ENCODE data around the gene STARD7. TPM values are rescaled to one million over a fixed set of nuclear protein-coding genes. Genes with fewer than 3 reads are reported as not detected.
"Not testable (repeated sequence)": the region's sequence is repeated elsewhere in the genome, so short reads cannot be mapped to it uniquely, and the experiment has no call there.

The STARD7 gene
- total and polyA plus RNA-seq, 7 donors = 111 to 472 (median 184) TPM

- peaks cover 32% of the 10 kb centered on the region for H3K4me1 ChIP-seq
- intact Hi-C loops (cut with DNase I) = no loop called here
- TF ChIP-seq, protein P1, sequence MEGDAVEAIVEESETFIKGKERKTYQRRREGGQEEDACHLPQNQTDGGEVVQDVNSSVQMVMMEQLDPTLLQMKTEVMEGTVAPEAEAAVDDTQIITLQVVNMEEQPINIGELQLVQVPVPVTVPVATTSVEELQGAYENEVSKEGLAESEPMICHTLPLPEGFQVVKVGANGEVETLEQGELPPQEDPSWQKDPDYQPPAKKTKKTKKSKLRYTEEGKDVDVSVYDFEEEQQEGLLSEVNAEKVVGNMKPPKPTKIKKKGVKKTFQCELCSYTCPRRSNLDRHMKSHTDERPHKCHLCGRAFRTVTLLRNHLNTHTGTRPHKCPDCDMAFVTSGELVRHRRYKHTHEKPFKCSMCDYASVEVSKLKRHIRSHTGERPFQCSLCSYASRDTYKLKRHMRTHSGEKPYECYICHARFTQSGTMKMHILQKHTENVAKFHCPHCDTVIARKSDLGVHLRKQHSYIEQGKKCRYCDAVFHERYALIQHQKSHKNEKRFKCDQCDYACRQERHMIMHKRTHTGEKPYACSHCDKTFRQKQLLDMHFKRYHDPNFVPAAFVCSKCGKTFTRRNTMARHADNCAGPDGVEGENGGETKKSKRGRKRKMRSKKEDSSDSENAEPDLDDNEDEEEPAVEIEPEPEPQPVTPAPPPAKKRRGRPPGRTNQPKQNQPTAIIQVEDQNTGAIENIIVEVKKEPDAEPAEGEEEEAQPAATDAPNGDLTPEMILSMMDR (IDR thresholded peaks at IDR 0.05) = no peak
- DNase-seq (no peak), ATAC-seq (no peak)
- no peak overlapping the region for H3K4me3 ChIP-seq
- H3K27me3 ChIP-seq (ENCODE audit: insufficient read depth in 3 of 3, low read length in 2 of 3) = no peaks in the 10 kb centered on the region
- H3K36me3 ChIP-seq (ENCODE audit: insufficient read depth in 1 of 2, low read depth in 1 of 2) = no peaks in the 10 kb centered on the region
- WGBS, 3 donors = 93 to 100% (median 95%) methylated on average over 1 of the region's 1 CpG
- H3K9me3 ChIP-seq = no peaks in the 10 kb centered on the region
- no peak overlapping the region for H3K27ac ChIP-seq
These were observed 28.3 kb upstream of the STARD7 start for GRCh38 chr2:96236882-96237281.

GRCh38 chr2:96233880-96234316 lies 25.3 kb upstream of the STARD7 start:
- no peak for ATAC-seq
- no peak for DNase-seq
- 76 to 90% (median 88%) methylated on average over 4 of the region's 4 CpGs for WGBS, 3 donors
- TF ChIP-seq, protein P1 (IDR thresholded peaks at IDR 0.05) = no peak
- Histone ChIP-seq H3K36me3 (ENCODE audit: insufficient read depth in 1 of 2, low read depth in 1 of 2) (no peaks in the 10 kb centered on the region), H3K4me1 (peaks cover 10% of the 10 kb centered on the region), H3K9me3 (no peaks in the 10 kb centered on the region), H3K27ac (no peak overlapping the region), H3K27me3 (ENCODE audit: insufficient read depth in 3 of 3, low read length in 2 of 3) (no peaks in the 10 kb centered on the region), H3K4me3 (no peak overlapping the region)
- intact Hi-C loops (cut with DNase I) = no loop called here

- DNase-seq (no peak), ATAC-seq (no peak)
- H3K4me3 ChIP-seq = no peak overlapping the region
- no peaks in the 10 kb centered on the region for H3K9me3 ChIP-seq
- peaks cover 7% of the 10 kb centered on the region for H3K4me1 ChIP-seq
- WGBS, 3 donors = 96 to 97% (median 97%) methylated on average over 6 of the region's 6 CpGs
- H3K27me3 ChIP-seq (ENCODE audit: insufficient read depth in 3 of 3, low read length in 2 of 3) = no peaks in the 10 kb centered on the region
- intact Hi-C loops (cut with DNase I) = no loop called here
- no peaks in the 10 kb centered on the region for H3K36me3 ChIP-seq (ENCODE audit: insufficient read depth in 1 of 2, low read depth in 1 of 2)
- no peak overlapping the region for H3K27ac ChIP-seq
- TF ChIP-seq, protein P1 (IDR thresholded peaks at IDR 0.05) = no peak
These were observed 24.8 kb upstream of the STARD7 start for GRCh38 chr2:96233436-96233835.

DNA sequence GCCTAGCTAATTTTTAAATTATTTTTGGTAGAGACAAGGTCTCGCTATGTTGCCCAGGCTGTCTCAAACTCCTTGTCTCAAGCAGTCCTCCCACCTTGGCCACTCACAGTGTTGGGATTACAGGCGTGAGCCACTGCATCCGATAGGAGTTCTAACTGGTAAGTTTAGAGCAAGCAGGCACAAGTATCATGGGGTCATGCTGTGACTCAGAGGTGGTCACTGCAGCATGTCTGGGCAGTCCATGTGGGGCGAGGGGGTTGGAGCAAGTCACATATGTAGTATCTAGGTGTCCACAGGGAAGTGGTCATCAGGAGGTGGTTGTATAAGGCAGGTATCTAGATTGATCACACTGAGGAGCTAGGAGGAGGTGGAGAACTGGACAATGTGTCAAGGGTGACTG lies 22.7 kb upstream of the STARD7 start:
- no peaks in the 10 kb centered on the region for H3K27me3 ChIP-seq (ENCODE audit: insufficient read depth in 3 of 3, low read length in 2 of 3)
- TF ChIP-seq, protein P1 (IDR thresholded peaks at IDR 0.05) = no peak
- no peak for DNase-seq
- intact Hi-C loops (cut with DNase I) = no loop called here
- peaks cover 7% of the 10 kb centered on the region for H3K4me1 ChIP-seq
- WGBS, 3 donors = 96 to 99% (median 98%) methylated on average over 4 of the region's 4 CpGs
- no peak for ATAC-seq
- H3K9me3 ChIP-seq = no peaks in the 10 kb centered on the region
- no peak overlapping the region for H3K27ac ChIP-seq
- H3K36me3 ChIP-seq (ENCODE audit: insufficient read depth in 1 of 2, low read depth in 1 of 2) = no peaks in the 10 kb centered on the region
- H3K4me3 ChIP-seq = no peak overlapping the region

GRCh38 chr2:96225016-96225533 lies 16.4 kb upstream of the STARD7 start:
- Histone ChIP-seq H3K27me3 (ENCODE audit: insufficient read depth in 3 of 3, low read length in 2 of 3) (no peaks in the 10 kb centered on the region), H3K27ac (peak overlapping the region; percentile 3), H3K4me1 (peaks cover 21% of the 10 kb centered on the region), H3K36me3 (ENCODE audit: insufficient read depth in 1 of 2, low read depth in 1 of 2) (no peaks in the 10 kb centered on the region), H3K4me3 (no peak overlapping the region), H3K9me3 (no peaks in the 10 kb centered on the region)
- 50 to 67% (median 60%) methylated on average over 3 of the region's 3 CpGs for WGBS, 3 donors
- DNase-seq = no peak
- intact Hi-C loops (cut with DNase I) = no loop called here
- TF ChIP-seq, protein P1 (IDR thresholded peaks at IDR 0.05) = no peak
- ATAC-seq = no peak

- H3K9me3 ChIP-seq; H3K27me3 ChIP-seq (ENCODE audit: insufficient read depth in 3 of 3, low read length in 2 of 3); H3K27ac ChIP-seq; ATAC-seq; H3K4me3 ChIP-seq; H3K36me3 ChIP-seq (ENCODE audit: insufficient read depth in 1 of 2, low read depth in 1 of 2); DNase-seq; intact Hi-C loops (cut with DNase I): not testable (repeated sequence)
- peaks cover 38% of the 10 kb centered on the region for H3K4me1 ChIP-seq
- WGBS, 3 donors = 86 to 93% (median 88%) methylated on average over 1 of the region's 1 CpG
These were observed 12.5 kb upstream of the STARD7 start for GRCh38 chr2:96221106-96221505.

- 54 to 78% (median 56%) methylated on average over 4 of the region's 4 CpGs for WGBS, 3 donors
- H3K36me3 ChIP-seq (ENCODE audit: insufficient read depth in 1 of 2, low read depth in 1 of 2); H3K27me3 ChIP-seq (ENCODE audit: insufficient read depth in 3 of 3, low read length in 2 of 3); intact Hi-C loops (cut with DNase I); H3K9me3 ChIP-seq: not testable (repeated sequence)
- Histone ChIP-seq H3K27ac (peak overlapping the region; percentile 82), H3K4me3 (peak overlapping the region; percentile 34), H3K4me1 (peaks cover 38% of the 10 kb centered on the region)
- peak; percentile 32 to 66 for DNase-seq
- peak in 3 of 4 donors; percentile 48 to 56 (median 49) for ATAC-seq
These were observed 11.3 kb upstream of the STARD7 start for GRCh38 chr2:96219959-96220358.

All from psoas muscle (tissue), 8 donors.